ENCODE data around the gene THRB. TPM values are rescaled to one million over a fixed set of nuclear protein-coding genes. Genes with fewer than 3 reads are reported as not detected.

The THRB gene
- polyA plus RNA-seq, 2 of the 4 experiments (the other 2 are of a cell fraction): 2.0 to 2.3 TPM

DNA sequence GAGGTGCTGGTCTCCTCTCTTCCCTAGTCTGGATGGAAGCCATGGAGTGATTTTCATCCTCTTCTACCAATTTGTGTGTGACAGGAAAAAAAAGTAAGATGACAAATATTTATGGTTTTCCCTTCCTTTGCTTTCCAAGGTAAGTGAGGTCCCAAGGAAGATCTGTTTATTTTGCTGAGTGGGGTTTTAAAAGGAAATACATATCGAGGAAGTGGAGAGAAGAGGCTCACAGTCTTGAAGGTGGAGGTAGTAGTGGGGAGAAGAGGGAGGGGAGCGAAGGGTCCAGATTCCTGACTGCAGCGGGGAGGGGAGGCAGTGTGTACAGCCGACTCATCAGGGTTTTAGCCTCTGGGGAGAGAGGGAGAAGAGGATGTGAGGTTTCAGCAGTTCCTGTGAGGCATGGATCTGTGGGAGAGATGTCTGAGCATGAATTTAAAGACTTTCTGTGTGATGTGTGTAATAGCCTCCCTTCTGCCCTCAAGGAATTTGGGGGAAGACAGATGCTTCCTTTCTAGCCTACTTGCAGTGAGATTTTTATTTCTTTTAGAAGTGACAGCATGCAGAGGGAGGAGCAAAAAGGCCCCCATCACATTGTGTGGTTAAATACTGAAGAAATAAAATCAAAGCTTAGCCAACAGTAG lies 272.4 kb downstream of the THRB start:
- no peak for ATAC-seq
- FAIRE-seq: no peak
- POLR2A ChIA-PET: no interaction called here
- 51% methylated on average over 4 of the region's 4 CpGs for WGBS (ENCODE audit: missing lambda C conversion rate)
- peak; percentile 19 for TF ChIP-seq MAFK (IDR thresholded peaks at IDR 0.05; ENCODE audit: partially characterized antibody)
- TF ChIP-seq ESRRA (IDR thresholded peaks at IDR 0.05; ENCODE audit: borderline replicate concordance, low read length): no peak
- DNase-seq (ENCODE audit: low read depth in 1 of 2, low spot score in 1 of 2): no peak
- Histone ChIP-seq H3K4me1 (peaks cover 18% of the 10 kb centered on the region), H3K27ac (no peak overlapping the region), H3K4me2 (no peak overlapping the region), H3K9me3 (no peaks in the 10 kb centered on the region), H3K4me3 (no peak overlapping the region)
- CTCF ChIA-PET: no interaction called here

DNA sequence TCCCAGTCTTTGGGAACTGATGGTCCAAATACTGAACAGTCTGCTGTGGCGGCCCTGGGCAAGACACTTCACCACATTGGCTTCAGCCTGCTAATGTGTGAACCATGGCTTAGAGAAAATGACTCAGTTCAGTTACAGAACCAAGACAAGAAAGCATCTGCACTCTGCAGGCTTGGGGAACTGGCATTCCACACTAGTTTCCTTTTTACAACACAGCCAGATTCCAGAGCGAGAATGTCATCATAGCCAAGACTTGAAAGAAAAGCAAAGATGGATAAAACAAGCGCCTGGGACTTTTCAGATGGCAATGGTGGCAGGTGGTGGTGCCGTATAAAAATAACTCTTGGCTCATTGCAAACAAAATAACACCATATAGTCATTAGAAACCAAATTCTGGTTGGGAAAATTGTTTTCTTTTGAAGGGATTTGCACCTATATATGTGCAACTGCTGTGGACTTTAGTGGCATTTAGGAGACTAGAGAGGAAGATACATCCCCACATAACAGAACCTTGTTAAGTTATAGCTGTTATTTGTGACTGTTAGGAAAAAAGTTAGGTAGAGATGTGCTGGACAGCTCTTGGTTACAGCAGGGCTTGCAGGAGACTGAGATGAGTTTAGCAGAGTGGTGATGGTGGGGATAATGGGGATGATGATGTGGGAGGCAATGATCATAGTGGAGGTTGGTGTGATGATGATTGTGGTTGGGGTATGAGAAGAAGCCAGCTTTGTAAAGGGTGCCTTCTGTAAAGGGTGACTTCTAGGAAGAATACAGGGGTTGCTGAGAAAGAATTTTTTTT lies 273.6 kb downstream of the THRB start:
- Histone ChIP-seq H3K4me3 (no peak overlapping the region), H3K4me1 (peaks cover 18% of the 10 kb centered on the region), H3K9me3 (no peaks in the 10 kb centered on the region), H3K27ac (peak overlapping the region; percentile 10 to 49; a peak in 2 of 6 replicates), H3K4me2 (peak overlapping the region; percentile 38)
- ATAC-seq (peak; percentile 88 to 95), DNase-seq (ENCODE audit: low read depth in 1 of 2, low spot score in 1 of 2) (peak; percentile 12 to 53), FAIRE-seq (no peak)
- CTCF ChIA-PET: interaction anchor here (1.2 kb wide), 1 partner anchor 9 kb away, joined by 3 read pairs; no protein-coding TSS in a partner anchor
- POLR2A ChIA-PET: no interaction called here
- 26% methylated on average over 4 of the region's 4 CpGs for WGBS (ENCODE audit: missing lambda C conversion rate)
- TF ChIP-seq FOSB (CRISPR knock-in tag; IDR thresholded peaks at IDR 0.05) (no peak), REST (IDR thresholded peaks at IDR 0.05) (peak; percentile 52; the same call in 1 of the 2 replicates), CEBPB (IDR thresholded peaks at IDR 0.05) (0 out of 4 replicates have a peak, but pooled peaks of 1 of the 2 experiments have one; percentile 7)

- 62% methylated on average over 2 of the region's 2 CpGs for WGBS (ENCODE audit: missing lambda C conversion rate)
- no peak for DNase-seq (ENCODE audit: low read depth in 1 of 2, low spot score in 1 of 2)
- Histone ChIP-seq H3K27ac (no peak overlapping the region), H3K4me2 (no peak overlapping the region), H3K4me1 (peaks cover 7% of the 10 kb centered on the region), H3K4me3 (no peak overlapping the region), H3K9me3 (no peaks in the 10 kb centered on the region)
- ChIA-PET CTCF (no interaction called here), POLR2A (no interaction called here)
- FAIRE-seq: no peak
- ATAC-seq: no peak
- no peak for TF ChIP-seq ZNF302 (CRISPR knock-in tag; IDR thresholded peaks at IDR 0.05)
- no peak for TF ChIP-seq CBX8 (IDR thresholded peaks at IDR 0.05)
- TF ChIP-seq ATOH8 (CRISPR knock-in tag; IDR thresholded peaks at IDR 0.05; ENCODE audit: low read depth): no peak
- TF ChIP-seq EHF (CRISPR knock-in tag; IDR thresholded peaks at IDR 0.05): no peak
- no peak for TF ChIP-seq ZFP36 (IDR thresholded peaks at IDR 0.05; ENCODE audit: borderline replicate concordance, partially characterized antibody)
- TF ChIP-seq PBX3 (IDR thresholded peaks at IDR 0.05): no peak
- no peak for TF ChIP-seq HOXA7 (CRISPR knock-in tag; IDR thresholded peaks at IDR 0.05)
- TF ChIP-seq, protein P1, sequence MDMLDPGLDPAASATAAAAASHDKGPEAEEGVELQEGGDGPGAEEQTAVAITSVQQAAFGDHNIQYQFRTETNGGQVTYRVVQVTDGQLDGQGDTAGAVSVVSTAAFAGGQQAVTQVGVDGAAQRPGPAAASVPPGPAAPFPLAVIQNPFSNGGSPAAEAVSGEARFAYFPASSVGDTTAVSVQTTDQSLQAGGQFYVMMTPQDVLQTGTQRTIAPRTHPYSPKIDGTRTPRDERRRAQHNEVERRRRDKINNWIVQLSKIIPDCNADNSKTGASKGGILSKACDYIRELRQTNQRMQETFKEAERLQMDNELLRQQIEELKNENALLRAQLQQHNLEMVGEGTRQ (IDR thresholded peaks at IDR 0.05): no peak
- no peak for TF ChIP-seq RARB (CRISPR knock-in tag; IDR thresholded peaks at IDR 0.05)
- TF ChIP-seq NFE2L2 (conservative IDR thresholded peaks at IDR 0.05; ENCODE audit: low read length): no peak
- TF ChIP-seq POLR2AphosphoS2 (conservative IDR thresholded peaks at IDR 0.05; ENCODE audit: low read length): no peak
- TF ChIP-seq SMC3 (IDR thresholded peaks at IDR 0.05): no peak
- no peak for TF ChIP-seq EHMT2 (IDR thresholded peaks at IDR 0.05; ENCODE audit: low read depth)
- no peak for TF ChIP-seq E2F6 (IDR thresholded peaks at IDR 0.05; ENCODE audit: borderline replicate concordance, low read depth)
These were observed 279.1 kb downstream of the THRB start for GRCh38 chr3:24215502-24215901.
